Erythroblast (primary cell): ENCODE data around the gene LYG2.
"Not testable (repeated sequence)": the region's sequence is repeated elsewhere in the genome, so short reads cannot be mapped to it uniquely, and the experiment has no call there.

Experiments
- DNase-seq, 2 experiments: peaks; one replicate each; lab custom pipeline; 2025; lab: John Stamatoyannopoulos, UW
- GATA1 ChIP-seq: IDR thresholded peaks from 2 replicates; pipeline ENCODE4 v1.6.1; 2011; ENCODE audit warnings: low read depth, mild to moderate bottlenecking, control low read depth, low read length, moderate library complexity
- POLR2A ChIP-seq: IDR thresholded peaks from 2 replicates; pipeline ENCODE4 v1.6.1; 2011; ENCODE audit warnings: mild to moderate bottlenecking, low read length

LYG2 gene, protein sequence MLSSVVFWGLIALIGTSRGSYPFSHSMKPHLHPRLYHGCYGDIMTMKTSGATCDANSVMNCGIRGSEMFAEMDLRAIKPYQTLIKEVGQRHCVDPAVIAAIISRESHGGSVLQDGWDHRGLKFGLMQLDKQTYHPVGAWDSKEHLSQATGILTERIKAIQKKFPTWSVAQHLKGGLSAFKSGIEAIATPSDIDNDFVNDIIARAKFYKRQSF

DNA sequence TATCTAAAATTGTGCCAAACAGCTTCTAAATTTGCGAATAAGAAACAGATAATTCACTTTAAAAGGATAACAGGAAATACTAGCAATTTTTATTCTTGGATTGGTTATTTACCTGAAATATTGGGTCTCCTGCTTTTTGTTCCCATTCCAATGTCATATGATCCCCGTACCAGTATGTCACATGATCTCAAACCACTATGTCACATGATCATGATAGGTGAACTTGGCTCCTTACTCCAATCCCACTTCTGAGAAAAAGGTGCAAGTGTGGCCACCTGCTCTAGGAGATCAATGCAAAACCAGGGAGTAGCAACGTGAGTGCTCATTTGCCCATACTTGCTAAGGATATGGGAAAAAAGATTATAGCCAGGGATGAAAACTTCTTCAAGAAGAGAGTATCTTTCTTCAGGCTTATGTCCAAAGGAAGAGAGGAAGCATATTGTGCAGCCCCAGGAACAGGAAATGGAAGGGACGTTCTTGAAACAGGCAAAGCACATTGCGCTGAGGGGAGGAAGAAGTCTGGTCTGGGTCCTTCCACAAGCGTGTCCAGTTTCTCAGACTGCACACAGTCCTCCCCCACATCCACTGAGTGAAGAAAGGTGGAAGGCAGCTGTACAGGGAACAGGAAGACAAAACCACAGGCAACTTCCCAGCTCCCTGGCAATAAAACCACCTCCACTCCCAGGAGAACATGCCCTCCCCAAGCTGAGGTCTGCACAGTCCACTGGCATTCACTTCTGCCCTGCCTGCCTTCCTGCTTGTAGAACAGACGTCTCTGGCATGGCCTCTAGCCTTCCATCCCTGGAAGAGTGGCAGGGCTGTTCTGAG is at the start of gene LYG2:
TSS of gene LYG2 (minus strand) at position 176 of the 828 bp plus-strand sequence. CDS start 1,406 bp downstream, outside the sequence.
- DNase-seq: no peak
- no peak for TF ChIP-seq POLR2A
- no peak for TF ChIP-seq GATA1

DNA sequence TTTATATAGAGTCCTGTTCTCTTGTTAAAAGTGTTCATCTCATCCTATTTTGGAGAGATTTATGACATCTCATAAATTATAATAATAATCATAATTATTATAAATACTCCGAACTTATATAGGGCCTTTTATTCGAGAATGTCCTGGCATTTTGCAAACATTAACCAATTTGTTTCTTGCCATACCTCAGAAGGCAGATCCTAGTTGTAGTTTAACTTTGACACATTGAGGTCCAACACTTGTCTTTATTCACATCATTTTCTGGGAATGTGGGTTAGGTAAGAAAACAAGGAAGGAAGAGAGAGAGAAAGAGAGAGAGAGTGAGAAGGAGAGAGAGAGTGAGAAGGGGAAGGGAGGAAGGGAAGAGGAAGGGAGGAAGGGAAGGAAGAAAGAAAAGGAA is 45.6 kb upstream of the LYG2 start, which contains the start of gene LYG1:
TSS of gene LYG1 (minus strand) at position 101 of the 400 bp plus-strand sequence. CDS start 5,527 bp downstream, outside the sequence.
- DNase-seq: not testable (repeated sequence)

DNA sequence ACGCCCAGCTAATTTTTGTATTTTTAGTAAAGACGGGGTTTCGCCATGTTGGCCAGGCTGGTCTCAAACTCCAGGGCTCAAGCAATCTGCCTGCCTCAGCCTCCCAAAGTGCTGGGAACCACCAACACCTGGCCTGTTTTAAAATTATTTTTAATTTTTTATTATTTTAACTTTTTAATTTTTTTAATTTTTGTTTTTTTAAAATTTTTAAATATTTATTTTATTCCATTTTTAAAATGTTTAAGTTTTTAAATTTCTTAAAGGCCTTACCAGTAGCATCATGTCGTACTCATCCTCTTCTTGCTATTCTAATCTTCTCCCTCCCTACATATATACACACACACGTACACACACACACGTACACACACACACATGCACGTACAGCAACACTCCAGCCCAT is 44.1 kb upstream of the LYG2 start:
- no peak for DNase-seq
- TF ChIP-seq GATA1: no peak
- no peak for TF ChIP-seq POLR2A

DNA sequence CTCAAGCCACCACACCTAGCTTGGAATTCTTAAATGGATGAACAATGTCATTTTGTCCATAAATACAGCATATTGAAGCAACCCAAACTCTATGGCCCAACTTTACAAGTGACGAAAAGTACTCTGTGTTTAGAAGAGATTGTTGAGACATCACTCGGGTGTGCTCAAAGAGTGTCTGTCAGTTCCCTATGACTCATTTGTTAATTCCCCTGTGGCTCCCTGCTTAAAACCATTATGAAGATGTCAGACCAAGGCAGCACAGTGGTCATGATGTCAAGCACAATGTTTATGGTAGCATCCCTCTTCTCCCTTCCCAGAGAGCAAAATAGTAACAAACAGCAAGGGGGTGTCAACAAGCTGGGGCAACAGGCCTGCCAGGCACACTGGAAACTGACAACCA is 42.5 kb upstream of the LYG2 start:
- TF ChIP-seq POLR2A: no peak
- no peak for TF ChIP-seq GATA1
- DNase-seq: no peak

DNA sequence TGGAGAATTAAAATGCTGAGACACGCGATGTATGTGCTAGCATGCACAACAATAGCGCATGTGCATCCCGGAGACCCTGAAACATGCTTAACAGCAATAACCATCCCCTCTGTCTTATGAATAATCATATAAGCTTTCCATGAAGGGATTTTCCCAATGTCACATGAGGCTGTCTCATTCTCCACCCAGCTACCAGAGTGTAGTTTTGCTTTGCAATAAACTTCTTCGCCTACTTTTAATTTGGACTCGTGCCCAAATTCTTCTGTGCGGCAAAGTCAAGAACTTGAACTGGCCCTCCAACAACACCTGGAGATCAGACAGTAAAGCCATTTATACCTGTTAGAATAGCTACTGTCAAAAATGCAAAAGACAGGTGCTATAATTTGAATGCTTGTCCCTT is 30.1 kb upstream of the LYG2 start:
- no peak for DNase-seq

DNA sequence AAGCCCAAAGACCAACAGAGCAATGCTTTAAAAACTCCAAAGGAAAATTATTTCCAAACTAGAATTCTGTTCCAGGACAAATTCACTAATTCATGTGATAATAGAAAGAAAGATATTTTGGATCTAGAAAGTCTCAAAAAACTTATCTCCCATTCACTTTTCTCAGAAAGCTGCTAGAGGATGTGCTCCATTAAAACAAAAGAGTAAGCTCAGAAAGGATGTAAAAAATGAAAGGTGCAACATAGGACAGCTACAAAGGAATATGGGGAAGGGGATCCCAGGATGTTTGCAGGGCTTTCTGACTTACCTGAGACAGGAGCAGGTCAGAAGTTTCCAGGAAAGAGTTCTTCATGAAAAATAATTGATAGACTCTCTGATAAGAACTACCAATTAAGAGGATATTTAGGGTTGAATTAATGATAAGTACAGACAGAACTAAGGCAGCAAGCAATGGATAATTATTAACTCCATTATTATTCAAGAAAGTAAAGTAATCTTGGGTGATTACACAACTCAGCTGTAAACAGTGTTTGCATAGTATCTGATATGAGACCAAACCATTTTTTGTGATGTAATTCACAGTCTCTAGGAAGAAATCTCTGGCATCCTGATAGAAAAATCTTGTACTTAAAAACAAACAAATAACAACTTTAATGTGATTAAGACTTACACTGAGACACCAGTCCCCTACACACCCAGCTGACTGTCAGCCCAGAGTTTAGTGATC is 24.7 kb upstream of the LYG2 start:
- no peak for TF ChIP-seq GATA1
- no peak for TF ChIP-seq POLR2A
- no peak for DNase-seq

More for the DNA sequence above, 30.1 kb upstream of the LYG2 start:
- no peak for TF ChIP-seq GATA1
- TF ChIP-seq POLR2A: no peak

DNA sequence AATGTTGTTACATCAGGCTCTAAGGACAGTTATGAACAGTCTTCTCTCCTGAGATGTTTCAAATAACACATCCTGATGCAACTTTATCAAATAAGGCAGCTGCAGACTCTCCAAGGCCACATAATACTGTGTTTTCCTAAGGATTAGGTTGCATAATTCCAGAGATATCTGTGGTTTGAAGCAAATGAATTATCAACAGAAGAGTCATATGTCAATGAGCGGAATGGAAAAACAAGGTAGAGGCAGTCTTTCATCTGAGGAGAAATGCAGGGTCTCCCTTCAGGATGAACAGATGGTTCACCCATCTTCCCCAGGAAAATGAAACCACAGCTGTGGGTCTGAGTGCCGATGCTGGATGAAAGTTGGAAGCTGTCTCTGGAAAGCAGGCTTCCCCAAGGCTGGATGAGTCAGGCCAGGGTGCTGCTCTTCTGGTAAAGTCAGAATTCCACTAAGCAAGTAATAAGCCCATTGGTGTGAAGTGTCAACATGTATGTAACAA is 23.4 kb upstream of the LYG2 start:
- DNase-seq: no peak
- TF ChIP-seq POLR2A (no peak), GATA1 (no peak)

DNA sequence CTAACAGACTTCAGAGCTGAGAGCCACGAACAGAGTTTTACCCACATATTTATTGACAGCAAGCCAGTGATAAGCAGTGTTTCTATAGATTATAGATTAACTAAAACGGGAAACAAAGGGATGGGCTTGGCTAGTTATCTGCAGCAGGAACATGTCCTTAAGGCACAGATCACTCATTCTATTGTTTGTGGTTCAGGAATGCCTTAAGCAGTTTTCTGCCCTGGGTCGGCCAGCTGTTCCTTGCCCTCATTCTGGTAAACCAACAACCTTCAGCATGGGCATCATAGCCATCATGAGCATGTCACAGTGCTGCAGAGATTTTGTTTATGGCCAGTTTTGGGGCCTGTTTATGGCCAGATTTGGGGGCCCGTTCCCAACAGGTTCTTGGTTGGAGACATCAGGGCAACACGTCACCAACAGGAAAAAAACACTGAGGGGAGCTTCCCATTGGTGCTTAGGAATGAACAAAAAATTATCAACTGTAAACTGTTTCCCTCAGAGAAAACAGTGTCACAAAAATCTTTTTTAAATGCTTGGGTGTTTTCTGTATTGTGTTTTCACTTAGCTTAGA is 22.8 kb upstream of the LYG2 start:
- not testable (repeated sequence) for DNase-seq

DNA sequence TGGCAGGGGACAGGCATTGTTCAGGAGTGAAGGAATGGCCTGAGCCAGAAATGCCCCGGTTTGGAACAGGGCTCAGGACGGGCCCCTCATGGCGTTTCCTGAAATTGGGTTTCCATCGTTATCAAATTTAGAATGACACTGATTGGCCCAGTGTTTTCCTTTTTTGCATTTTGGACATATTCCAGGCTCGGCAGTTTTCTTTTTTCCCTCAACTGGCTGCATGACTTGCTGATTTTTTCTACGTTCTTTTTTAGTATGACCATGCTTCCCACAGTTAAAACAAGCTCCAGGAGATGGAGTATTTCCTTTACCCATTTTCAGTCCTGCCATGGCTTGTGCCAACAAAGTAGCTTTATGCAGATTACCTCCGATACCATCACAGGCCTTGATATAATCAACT is 20.4 kb upstream of the LYG2 start:
- no peak for DNase-seq
- no peak for TF ChIP-seq POLR2A
- no peak for TF ChIP-seq GATA1

DNA sequence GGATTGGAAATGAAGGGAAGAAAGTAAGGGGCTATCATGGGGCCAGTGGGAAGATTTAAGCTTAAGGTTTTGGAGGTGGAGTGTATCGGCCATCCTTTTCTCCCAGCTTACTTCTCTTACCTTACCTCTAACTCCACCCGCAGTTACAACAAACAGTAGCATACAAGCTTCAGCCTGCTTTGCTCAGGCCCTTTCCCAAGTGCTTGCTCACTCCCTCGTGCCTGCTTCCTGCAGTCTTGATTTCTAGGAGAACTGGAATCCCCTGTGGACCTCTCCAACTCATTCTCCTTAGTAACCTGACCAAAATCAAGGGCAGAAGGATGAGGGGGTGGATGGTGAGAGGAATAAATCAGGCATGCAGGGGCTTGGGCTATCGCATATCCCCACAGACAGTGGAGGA is 5.8 kb upstream of the LYG2 start:
- TF ChIP-seq GATA1: no peak
- no peak for TF ChIP-seq POLR2A
- no peak for DNase-seq

DNA sequence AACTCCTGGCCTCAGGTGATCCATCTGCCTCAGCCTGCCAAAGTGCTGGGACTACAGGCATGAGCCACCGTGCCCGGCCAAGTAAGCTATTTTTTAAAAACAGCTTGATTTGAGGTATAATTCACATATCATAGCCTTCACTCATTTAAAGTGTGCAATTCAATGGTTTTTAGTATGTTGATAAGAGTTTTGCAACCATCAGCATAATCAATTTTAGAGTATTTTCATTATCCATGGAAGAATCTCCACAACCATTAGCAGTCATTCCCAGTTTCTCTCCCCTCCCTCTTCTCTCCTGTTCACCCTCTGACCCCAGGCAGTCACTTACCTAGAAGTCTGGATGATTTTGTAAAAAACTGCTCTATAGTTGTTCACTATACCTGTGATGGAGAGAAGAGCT is 4.7 kb upstream of the LYG2 start:
- DNase-seq: no peak
- TF ChIP-seq POLR2A (no peak), GATA1 (no peak)

DNA sequence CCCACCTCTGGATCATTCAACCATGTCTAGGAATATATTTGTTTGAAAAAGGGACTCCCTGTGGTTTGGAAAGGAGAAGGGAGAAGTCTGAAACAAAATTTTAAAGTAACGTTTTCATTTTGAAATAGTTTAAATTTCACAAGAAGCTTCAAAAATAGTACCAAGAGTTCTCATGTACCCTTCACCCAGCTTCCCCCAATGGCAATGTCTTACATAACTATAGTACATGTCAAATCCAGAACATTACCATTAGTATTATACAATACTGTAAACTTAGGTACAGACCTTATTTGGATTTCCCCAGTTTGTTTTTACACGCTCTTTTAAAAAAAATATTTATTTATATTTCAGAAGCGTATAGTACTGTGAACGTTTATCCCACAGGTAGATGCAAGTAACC is 4.0 kb upstream of the LYG2 start:
- TF ChIP-seq GATA1 (no peak), POLR2A (no peak)
- no peak for DNase-seq

DNA sequence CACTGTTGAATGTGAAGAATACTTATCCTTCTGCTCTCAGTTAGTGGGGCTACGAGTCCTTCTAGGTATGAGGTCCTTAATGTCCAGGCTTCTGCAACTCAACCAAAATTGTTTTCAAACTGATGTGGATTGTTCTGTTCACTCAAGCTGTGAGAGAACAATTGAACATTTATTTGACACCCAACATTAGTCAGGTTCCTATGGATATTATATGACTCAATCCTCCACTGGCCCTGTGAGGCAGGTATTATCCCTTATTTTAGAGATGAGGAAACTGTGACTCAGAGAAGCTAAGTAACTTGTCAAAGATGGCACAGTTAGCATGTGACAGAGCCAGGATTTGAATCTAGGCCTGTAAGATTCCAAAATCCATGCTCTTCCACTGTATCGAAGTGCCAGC is 1.2 kb upstream of the LYG2 start:
- DNase-seq: no peak

More for the DNA sequence above, 1.2 kb upstream of the LYG2 start:
- no peak for TF ChIP-seq GATA1
- TF ChIP-seq POLR2A: no peak
